GM12872 (cell line): Measurements from ENCODE around the gene TTC29.

Source experiments
- TF ChIP-seq, protein P1 (sequence below): IDR thresholded peaks from 3 replicates; pipeline ENCODE4 v1.5.1; 2011; ENCODE audit warnings: low read depth, mild to moderate bottlenecking, low read length, moderate library complexity; ENCODE audit not compliant: insufficient read depth

Gene TTC29

DNA sequence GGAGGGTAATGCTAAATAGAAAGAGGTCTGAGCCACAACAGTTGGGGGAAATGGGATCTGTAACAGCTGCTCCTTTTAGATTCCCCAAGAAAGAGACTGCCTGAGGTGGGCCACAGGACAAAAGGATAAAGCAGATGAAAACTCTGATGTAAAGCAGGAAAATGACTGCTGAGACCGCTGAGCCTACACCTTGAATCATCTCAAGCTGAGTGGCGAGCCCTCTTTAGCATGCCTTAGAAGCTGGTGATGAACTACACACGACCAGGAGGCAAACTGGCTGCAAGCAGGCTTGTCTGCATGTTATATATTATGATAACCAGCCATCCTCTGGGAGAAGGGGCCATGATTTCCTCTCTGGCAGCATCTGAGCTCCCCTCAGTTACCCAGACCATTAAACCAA lies 88.4 kb downstream of the TTC29 start:
- TF ChIP-seq, protein P1, sequence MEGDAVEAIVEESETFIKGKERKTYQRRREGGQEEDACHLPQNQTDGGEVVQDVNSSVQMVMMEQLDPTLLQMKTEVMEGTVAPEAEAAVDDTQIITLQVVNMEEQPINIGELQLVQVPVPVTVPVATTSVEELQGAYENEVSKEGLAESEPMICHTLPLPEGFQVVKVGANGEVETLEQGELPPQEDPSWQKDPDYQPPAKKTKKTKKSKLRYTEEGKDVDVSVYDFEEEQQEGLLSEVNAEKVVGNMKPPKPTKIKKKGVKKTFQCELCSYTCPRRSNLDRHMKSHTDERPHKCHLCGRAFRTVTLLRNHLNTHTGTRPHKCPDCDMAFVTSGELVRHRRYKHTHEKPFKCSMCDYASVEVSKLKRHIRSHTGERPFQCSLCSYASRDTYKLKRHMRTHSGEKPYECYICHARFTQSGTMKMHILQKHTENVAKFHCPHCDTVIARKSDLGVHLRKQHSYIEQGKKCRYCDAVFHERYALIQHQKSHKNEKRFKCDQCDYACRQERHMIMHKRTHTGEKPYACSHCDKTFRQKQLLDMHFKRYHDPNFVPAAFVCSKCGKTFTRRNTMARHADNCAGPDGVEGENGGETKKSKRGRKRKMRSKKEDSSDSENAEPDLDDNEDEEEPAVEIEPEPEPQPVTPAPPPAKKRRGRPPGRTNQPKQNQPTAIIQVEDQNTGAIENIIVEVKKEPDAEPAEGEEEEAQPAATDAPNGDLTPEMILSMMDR = no peak

DNA sequence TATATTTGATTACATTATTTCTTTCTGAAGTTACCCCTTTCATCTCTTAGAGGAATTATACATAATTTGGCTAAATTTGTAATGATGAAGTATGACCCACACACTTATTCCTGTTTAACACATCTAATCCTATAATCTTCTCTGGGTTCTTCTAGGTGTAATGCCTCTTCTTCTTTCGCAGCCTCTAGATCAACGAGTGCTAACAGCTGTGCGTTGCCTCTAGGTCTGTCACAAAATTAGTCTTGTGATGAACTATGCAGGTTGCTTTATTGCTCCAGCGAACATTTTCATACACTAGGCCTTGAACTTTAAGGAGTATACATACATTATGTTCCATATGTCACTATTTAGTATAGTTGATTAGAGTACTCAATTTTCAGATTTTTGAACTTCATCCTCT lies 89.9 kb downstream of the TTC29 start:
- TF ChIP-seq, protein P1 = no peak

DNA sequence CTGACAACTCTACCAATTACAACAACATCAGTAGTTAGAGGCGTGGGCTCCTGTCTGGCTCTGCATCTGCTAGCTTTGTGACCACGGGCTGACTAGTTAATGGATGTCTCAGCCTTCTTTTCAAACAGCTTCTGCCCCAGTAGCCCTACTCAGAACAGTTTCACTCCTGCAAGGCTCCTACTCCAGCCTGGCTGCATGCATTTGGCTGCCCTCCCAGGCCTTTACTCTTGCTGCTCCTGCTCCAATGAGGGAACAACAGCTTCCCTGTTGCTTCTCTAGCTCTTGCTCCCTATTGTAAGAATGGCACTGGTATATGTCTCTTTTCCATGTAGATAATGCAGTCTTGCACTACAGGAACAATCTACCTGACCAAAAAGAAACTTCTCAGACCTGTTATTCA lies 93.3 kb downstream of the TTC29 start:
- TF ChIP-seq, protein P1 = no peak

DNA sequence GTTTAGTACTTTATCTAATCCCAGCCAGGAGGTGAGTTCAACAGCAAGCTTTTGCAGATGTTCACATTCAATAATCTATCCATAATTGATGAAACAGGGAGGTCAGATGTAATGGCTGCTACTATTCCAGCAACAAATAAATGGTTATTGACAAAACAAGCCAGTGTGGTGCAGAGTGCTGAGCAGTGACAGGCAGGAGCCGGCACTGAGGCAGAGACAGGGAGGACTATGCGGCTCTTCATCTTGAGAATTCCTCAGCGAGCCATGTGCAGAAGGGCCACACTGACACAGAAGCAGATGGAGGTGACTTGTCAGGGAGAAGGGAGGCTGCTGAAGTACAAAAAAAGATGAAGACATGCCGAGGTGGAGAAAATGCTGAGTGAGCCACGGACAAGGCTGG lies 98.3 kb downstream of the TTC29 start:
- TF ChIP-seq, protein P1 = no peak

DNA sequence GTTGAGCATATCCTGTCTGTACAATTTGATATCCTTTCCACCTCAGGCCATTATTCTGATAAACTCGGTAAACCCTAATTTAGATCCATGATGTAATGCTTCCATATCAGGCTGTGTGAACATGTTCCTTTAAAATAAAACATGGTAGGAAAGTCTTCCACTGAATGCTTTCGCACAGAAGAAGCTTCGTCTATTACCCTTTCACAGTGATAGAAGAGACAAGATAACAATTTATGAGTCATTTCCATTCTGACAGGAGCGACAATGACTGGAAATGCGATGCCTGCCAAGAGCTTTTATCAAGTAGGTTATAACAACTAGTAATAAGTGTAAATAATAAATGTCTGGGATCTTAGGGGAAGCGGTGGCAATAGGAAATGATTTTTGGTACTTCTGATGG lies 98.8 kb downstream of the TTC29 start:
- TF ChIP-seq, protein P1 = no peak

DNA sequence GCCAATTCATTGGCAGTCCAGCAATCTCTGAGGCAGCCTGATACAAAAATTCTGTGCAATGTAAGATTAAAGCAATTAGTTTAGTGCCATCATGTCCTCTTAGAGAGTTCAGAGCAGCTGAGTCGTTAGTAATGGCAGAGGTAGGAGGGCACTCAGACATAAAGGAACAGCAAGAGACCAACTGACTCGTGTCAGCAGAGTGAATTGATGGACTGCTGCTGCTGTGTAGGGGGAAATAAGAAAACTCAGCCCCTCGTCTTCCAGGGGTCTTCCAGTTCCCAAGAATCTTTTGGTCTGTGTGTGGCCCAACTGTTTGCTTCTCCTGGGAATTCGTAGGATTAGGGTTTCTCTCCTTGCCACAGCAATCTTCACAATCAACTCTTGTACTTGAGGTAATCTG lies 100.9 kb downstream of the TTC29 start:
- TF ChIP-seq, protein P1 = no peak

DNA sequence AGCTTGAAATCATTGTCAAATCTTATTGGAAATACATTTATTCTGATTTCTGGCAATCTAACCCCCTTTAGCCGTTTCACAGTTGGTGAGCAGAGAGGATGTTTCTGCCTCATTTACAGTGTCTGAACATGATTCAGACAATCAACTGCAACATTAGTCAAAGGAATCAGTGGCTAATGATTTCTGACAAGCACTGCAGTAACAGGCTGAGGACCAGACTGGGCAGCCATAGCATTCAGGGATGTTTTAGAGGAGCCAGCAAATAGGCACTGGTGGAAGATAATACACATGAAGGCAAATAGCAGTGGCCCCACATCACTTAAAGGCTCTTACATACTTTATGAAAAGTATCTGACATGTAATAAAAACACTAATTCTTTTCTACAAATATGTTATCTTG lies 102.8 kb downstream of the TTC29 start:
- TF ChIP-seq, protein P1 = no peak

DNA sequence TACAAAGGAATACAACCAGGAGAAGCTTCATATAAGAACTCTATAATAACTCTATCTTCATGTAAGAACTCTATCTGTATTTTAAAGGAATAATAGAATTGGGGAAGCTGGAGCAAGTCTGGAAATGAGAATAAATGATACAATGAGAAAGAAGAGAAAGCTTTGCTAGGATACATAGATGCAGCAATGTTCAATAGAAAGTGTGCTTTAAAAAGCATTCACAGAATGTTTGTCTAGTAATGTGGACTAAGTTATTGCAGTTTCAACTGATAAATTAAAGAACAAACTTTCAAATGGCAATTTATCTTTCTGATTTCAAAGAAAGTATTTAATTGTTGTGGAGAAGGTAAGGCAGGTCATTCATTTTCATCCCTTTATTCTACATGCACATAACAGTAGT lies 104.9 kb downstream of the TTC29 start:
- TF ChIP-seq, protein P1 = no peak
